K562 (cell line): ENCODE results near the gene ZSWIM8. TPM values are rescaled to one million over a fixed set of nuclear protein-coding genes. Genes with fewer than 3 reads are reported as not detected.

Experiments
- ATAC-seq: fragments of 200-7000 bp; cut with Tn5 transposase; 3 replicates; pipeline ENCODE4 v1.9.1; 2020; ENCODE audit warnings: moderate library complexity
- BruUV-seq: library from RNA; stranded (reverse); fragments of 400-500 nt; replicated peaks from 2 replicates; lab custom pipeline; 2021; lab: Mats Ljungman, UMichigan
- CTCF ChIA-PET: fragments of 300-600 bp; formaldehyde crosslinking; extraction: SDS; loops from one replicate; lab custom pipeline; 2021; ENCODE audit warnings: low intra/inter-chr PET ratio; lab: Yijun Ruan, JAX
- POLR2A ChIA-PET: fragments of 300-600, 350-650 bp; sonication (Branson Sonifier 250); formaldehyde crosslinking; extraction: SDS; loops from one replicate; lab custom pipeline; 2021; ENCODE audit warnings: antibody characterized with exemption, inconsistent platforms; lab: Yijun Ruan, JAX
- DNase-seq, 4 experiments: peaks; one replicate each; pipeline versions ENCODE4 v3.0.0 to v3.0.0-alpha.2; 2011 to 2018; ENCODE audit warnings: low spot score in 3 of 4, mixed read lengths in 3 of 4; ENCODE audit errors: extremely low read depth in 1 of 4
- FAIRE-seq: peaks from 2 replicates; lab custom pipeline; 2011; peaks lifted over from hg19 to GRCh38; lab: Jason Lieb, UNC
- H2AFZ ChIP-seq: 2 replicates; pipeline ENCODE4 v1.6.0; 2011; ENCODE audit warnings: low read depth, low read length, control low read depth, inconsistent platforms
- H3K27ac ChIP-seq: fragments of 200-600 bp; 3 replicates; pipeline ENCODE4 v1.8.0; 2011; ENCODE audit warnings: low read depth, mild to moderate bottlenecking, control low read depth, inconsistent platforms, low read length, moderate library complexity, mixed read lengths; ENCODE audit errors: extremely low read depth
- H3K27me3 ChIP-seq, 2 experiments: fragments of 300-600 bp in 1 of 2; 2 replicates in 1 of 2; 3 replicates in 1 of 2; pipeline versions ENCODE4 v1.6.0 to v1.8.0; 2011; ENCODE audit warnings: inconsistent platforms in 2 of 2, low read length in 2 of 2, mild to moderate bottlenecking in 1 of 2, mixed read lengths in 1 of 2, moderate library complexity in 1 of 2; ENCODE audit not compliant: control insufficient read depth in 2 of 2, insufficient read depth in 2 of 2
- H3K36me3 ChIP-seq: fragments of 300-600 bp; 3 replicates; pipeline ENCODE4 v1.8.0; 2011; ENCODE audit warnings: mild to moderate bottlenecking, low read length, inconsistent platforms; ENCODE audit not compliant: control insufficient read depth, insufficient read depth
- H3K4me1 ChIP-seq, 2 experiments: fragments of 200-600 bp in 1 of 2; replicated peaks in 1 of 2; 2 replicates in 1 of 2; 3 replicates in 1 of 2; pipeline versions ENCODE4 v1.5.1 to v1.8.0; 2011; ENCODE audit warnings: inconsistent platforms in 2 of 2, low read length in 2 of 2, mild to moderate bottlenecking in 1 of 2, mixed read lengths in 1 of 2, moderate library complexity in 1 of 2; ENCODE audit not compliant: control insufficient read depth in 2 of 2, insufficient read depth in 2 of 2
- H3K4me2 ChIP-seq: 2 replicates; pipeline ENCODE4 v1.6.1; 2011; ENCODE audit warnings: low read length, control low read depth, inconsistent platforms, mixed read lengths; ENCODE audit not compliant: insufficient read depth
- H3K4me3 ChIP-seq: fragments of 200-600 bp; sonication (generic), shearing (Covaris generic); 2 replicates; pipeline ENCODE4 v1.5.1; 2016; ENCODE audit warnings: control low read depth, inconsistent platforms
- H3K79me2 ChIP-seq: fragments of 200-600 bp; 3 replicates; pipeline ENCODE4 v1.8.0; 2011; ENCODE audit warnings: low read length, inconsistent platforms; ENCODE audit not compliant: control insufficient read depth, insufficient read depth
- H3K9ac ChIP-seq, 2 experiments: 2 replicates each; pipeline versions ENCODE4 v1.6.0 to v1.6.1; 2011; ENCODE audit warnings: low read depth in 2 of 2, low read length in 2 of 2, control low read depth in 1 of 2, inconsistent platforms in 1 of 2, mild to moderate bottlenecking in 1 of 2, mixed read lengths in 1 of 2; ENCODE audit not compliant: insufficient read depth in 1 of 2
- H3K9me1 ChIP-seq: one replicate; pipeline ENCODE4 v1.6.0; 2011; ENCODE audit warnings: inconsistent platforms, mild to moderate bottlenecking, low read length, moderate library complexity; ENCODE audit not compliant: control insufficient read depth, insufficient read depth
- H3K9me3 ChIP-seq: replicated peaks from 2 replicates; pipeline ENCODE4 v1.5.1; 2011; ENCODE audit warnings: low read depth, low read length, inconsistent platforms; ENCODE audit not compliant: control insufficient read depth, insufficient read depth
- H4K20me1 ChIP-seq: replicated peaks from 2 replicates; pipeline ENCODE4 v1.6.1; 2011; ENCODE audit warnings: low read length, inconsistent platforms, mixed read lengths; ENCODE audit not compliant: control insufficient read depth, insufficient read depth
- COPS2 ChIP-seq: fragments of 450-650 bp; conservative IDR thresholded peaks from 2 replicates; pipeline ENCODE4 v1.6.1; 2016; ENCODE audit warnings: mild to moderate bottlenecking, moderate library complexity
- CREB3 ChIP-seq: fragments of 450-650 bp; conservative IDR thresholded peaks from 2 replicates; pipeline ENCODE4 v1.6.1; 2016; ENCODE audit warnings: missing genetic modification characterization, low read depth, mild to moderate bottlenecking, missing compliant biosample characterization, moderate library complexity
- CXXC5 ChIP-seq: fragments of 250-450 bp; sonication (Bioruptor Pico); IDR thresholded peaks from 2 replicates; pipeline ENCODE4 v1.8.0; 2022; ENCODE audit warnings: inconsistent platforms, mild to moderate bottlenecking, moderate library complexity
- EGR1 ChIP-seq: fragments of 450-650 bp; conservative IDR thresholded peaks from 2 replicates; pipeline ENCODE4 v1.6.1; 2017; ENCODE audit warnings: mild to moderate bottlenecking
- GABPB2 ChIP-seq: fragments of 250-450 bp; sonication (Bioruptor Pico); conservative IDR thresholded peaks from 2 replicates; pipeline ENCODE4 v1.5.1; 2021; ENCODE audit warnings: mild to moderate bottlenecking
- RFX1 ChIP-seq: fragments of 450-650 bp; IDR thresholded peaks from 2 replicates; pipeline ENCODE4 v1.6.1; 2016; ENCODE audit warnings: mild to moderate bottlenecking, moderate library complexity
- TCF3 ChIP-seq: sonication (generic); formaldehyde crosslinking; IDR thresholded peaks from 2 replicates; pipeline ENCODE4 v1.4.0; 2020; ENCODE audit warnings: mild to moderate bottlenecking, missing genetic modification reagents
- ZEB2 ChIP-seq: fragments of 450-650 bp; IDR thresholded peaks from 2 replicates; pipeline ENCODE4 v1.6.1; 2016
- ZNF239 ChIP-seq: fragments of 250-450 bp; sonication (Bioruptor Pico); IDR thresholded peaks from 2 replicates; pipeline ENCODE4 v1.4.0; 2020; ENCODE audit warnings: mild to moderate bottlenecking
- ZNF282 ChIP-seq: sonication (generic); formaldehyde crosslinking; IDR thresholded peaks from 2 replicates; pipeline ENCODE4 v1.8.1; 2023; ENCODE audit warnings: missing genetic modification reagents
- ZNF324 ChIP-seq: fragments of 250-450 bp; sonication (Bioruptor Pico); IDR thresholded peaks from 2 replicates; pipeline ENCODE4 v1.4.0; 2020; ENCODE audit warnings: mild to moderate bottlenecking
- ZNF395 ChIP-seq: fragments of 200-800 bp; sonication (Bioruptor generic); IDR thresholded peaks from 2 replicates; pipeline ENCODE4 v1.6.1; 2017; ENCODE audit warnings: missing genetic modification characterization, missing compliant biosample characterization
- ZNF764 ChIP-seq: fragments of 250-450 bp; sonication (Bioruptor Pico); IDR thresholded peaks from 2 replicates; pipeline ENCODE4 v1.4.0; 2020; ENCODE audit warnings: low read depth, mild to moderate bottlenecking, moderate library complexity
- ZNF785 ChIP-seq: fragments of 250-450 bp; sonication (Bioruptor Pico); IDR thresholded peaks from 2 replicates; pipeline ENCODE4 v1.4.0; 2020; ENCODE audit warnings: mild to moderate bottlenecking
- WGBS: fragments of 100-300 bp; shearing (Covaris generic); methylation state at CpG from one replicate; pipeline ENCODE4 v1.1.6; 2016; ENCODE audit warnings: low coverage, mixed read lengths; ENCODE audit not compliant: insufficient coverage; ENCODE audit errors: missing lambda C conversion rate; 5-methylcytosine and 5-hydroxymethylcytosine counted together
- in situ Hi-C: fragments of 300-500 bp; cut with MboI; formaldehyde crosslinking; loops from 4 replicates; pipeline ENCODE4 v1.15.0; 2018; ENCODE audit warnings: inconsistent platforms, mixed read lengths
- intact Hi-C: fragments of 100-400 bp; cut with micrococcal nuclease; formaldehyde crosslinking; loops from 2 replicates; pipeline ENCODE4 v1.14.2; 2022
- polyA plus RNA-seq, 8 experiments: library from polyadenylated mRNA; depleted of rRNA in 4 of 8; stranded (reverse) in 5 of 8; unstranded in 3 of 8; fragments of >200 nt; fragmentation: Nextera tagmentation in 2 of 8; fragmentation: Illumina TruSeq in 1 of 8; extraction: Ambion mirVana in 2 of 8; extraction: Trizol in 1 of 8; gene quantifications; 2 replicates each; pipeline versions ENCODE4 v1.2.1 to v1.2.3, GENCODE V29; 2011 to 2014; ENCODE audit warnings: inconsistent platforms in 1 of 8, missing spikeins in 1 of 8
- total RNA-seq, 7 experiments: library from RNA; depleted of rRNA in 6 of 7; stranded (reverse); fragments of >200 nt in 6 of 7; fragmentation: Illumina TruSeq in 2 of 7; extraction: Trizol in 2 of 7; gene quantifications; 2 replicates each; pipeline versions ENCODE4 v1.2.1 to v1.2.3, GENCODE V29; 2011 to 2021; ENCODE audit warnings: low replicate concordance in 1 of 7

ZSWIM8 gene
- total and polyA plus RNA-seq, 9 of the 15 experiments (the other 6 are each of a cell fraction or from before 2014, with no cell fraction given) = 5.6 to 47.8 (median 26.7) TPM

GRCh38 chr10:73812657-73813056 lies 27.3 kb downstream of the ZSWIM8 start:
- BruUV-seq = no TSS peak
- no peaks in the 10 kb centered on the region for H3K9me3 ChIP-seq
- CTCF ChIA-PET = no interaction called here
- no peaks in the 10 kb centered on the region for H3K9me1 ChIP-seq
- peaks cover 13% of the 10 kb centered on the region for H3K79me2 ChIP-seq
- WGBS = 85% methylated on average over 4 of the region's 4 CpGs
- intact Hi-C loops = no loop called here
- DNase-seq (no peak), ATAC-seq (no peak), FAIRE-seq (no peak)
- H3K27ac ChIP-seq = no peak overlapping the region
- H3K4me1 ChIP-seq = peaks cover 46 to 55% of the 10 kb centered on the region in 2 experiments
- H3K27me3 ChIP-seq = no peaks in the 10 kb centered on the region
- no peak overlapping the region for H2AFZ ChIP-seq
- H4K20me1 ChIP-seq = no peaks in the 10 kb centered on the region
- in situ Hi-C loops = no loop called here
- peaks cover 43% of the 10 kb centered on the region; the same call in 1 of the 3 replicates for H3K36me3 ChIP-seq
- POLR2A ChIA-PET = interaction anchor here (0.7 to 2.7 kb wide), 2 partner anchors 10 to 159 kb away, joined by 3 to 8 read pairs; no protein-coding TSS in a partner anchor
- peak overlapping the region in 1 of 2 experiments; percentile 73; a peak in 1 of 4 replicates for H3K9ac ChIP-seq
- no peak overlapping the region for H3K4me2 ChIP-seq
- TF ChIP-seq ZNF324 (CRISPR knock-in tag) (no peak), ZEB2 (no peak), ZNF395 (CRISPR knock-in tag) (no peak), ZNF785 (CRISPR knock-in tag) (no peak), TCF3 (CRISPR knock-in tag) (no peak), ZNF239 (CRISPR knock-in tag) (no peak), CREB3 (tag) (no peak), CXXC5 (no peak), EGR1 (no peak), RFX1 (no peak), GABPB2 (CRISPR knock-in tag) (no peak), COPS2 (no peak), ZNF764 (no peak), ZNF282 (CRISPR knock-in tag) (no peak)
- H3K4me3 ChIP-seq = no peak overlapping the region
